Measurements from ENCODE around the gene ZSWIM1. TPM values are rescaled to one million over a fixed set of nuclear protein-coding genes. Genes with fewer than 3 reads are reported as not detected.
A peak's percentile ranks its signal among the peaks of the same experiment; 100 is the strongest.

ZSWIM1 gene
- 10 to 100 TPM; 10.8 to 11.9 (median 10.9) TPM for total RNA-seq

- H3K9me3 Mint-ChIP-seq: no peaks in the 10 kb centered on the region
- H3K27me3 Mint-ChIP-seq (ENCODE audit: low read depth): no peaks in the 10 kb centered on the region
- peaks cover 19% of the 10 kb centered on the region for H3K36me3 Mint-ChIP-seq (ENCODE audit: insufficient read depth)
- ATAC-seq (peak; percentile 99), DNase-seq (peak; percentile 98)
- H3K4me1 Mint-ChIP-seq (ENCODE audit: low read depth): peaks cover 40% of the 10 kb centered on the region
- H3K4me3 Mint-ChIP-seq: peak within 1 kb of the TSS; percentile 89
These were observed at the start of gene ZSWIM1 for GRCh38 chr20:45880988-45881788. Gene ZSWIM1 (plus strand): TSS chr20:45881227. CDS start chr20:45882593, 1,366 bp downstream.

- Mint-ChIP-seq H3K4me1 (ENCODE audit: low read depth) (peaks cover 6% of the 10 kb centered on the region), H3K4me3 (peak overlapping the region; percentile 80), H3K36me3 (ENCODE audit: insufficient read depth) (no peaks in the 10 kb centered on the region), H3K27me3 (ENCODE audit: low read depth) (no peaks in the 10 kb centered on the region), H3K9me3 (no peaks in the 10 kb centered on the region)
- no peak for ATAC-seq
- no peak for DNase-seq
These were observed 48.4 kb upstream of the ZSWIM1 start for GRCh38 chr20:45832619-45833018.

GRCh38 chr20:45833030-45833882, 47.8 kb upstream of the ZSWIM1 start, which contains the start of gene SNX21:
Gene SNX21 (plus strand): TSS chr20:45833799. CDS start chr20:45833920, 121 bp downstream.
- ATAC-seq: peak; percentile 70 to 81
- H3K36me3 Mint-ChIP-seq (ENCODE audit: insufficient read depth): no peaks in the 10 kb centered on the region
- H3K4me3 Mint-ChIP-seq: peak within 1 kb of the TSS; percentile 80
- no peaks in the 10 kb centered on the region for H3K27me3 Mint-ChIP-seq (ENCODE audit: low read depth)
- peaks cover 6% of the 10 kb centered on the region for H3K4me1 Mint-ChIP-seq (ENCODE audit: low read depth)
- no peak for DNase-seq
- H3K9me3 Mint-ChIP-seq: no peaks in the 10 kb centered on the region

- Mint-ChIP-seq H3K9me3 (no peaks in the 10 kb centered on the region), H3K4me3 (peak overlapping the region; percentile 80), H3K4me1 (ENCODE audit: low read depth) (peaks cover 6% of the 10 kb centered on the region), H3K36me3 (ENCODE audit: insufficient read depth) (no peaks in the 10 kb centered on the region), H3K27me3 (ENCODE audit: low read depth) (no peaks in the 10 kb centered on the region)
- DNase-seq (peak; percentile 48), ATAC-seq (peak; percentile 79 to 81)
These were observed 46.9 kb upstream of the ZSWIM1 start for GRCh38 chr20:45833883-45834796.

- no peak for DNase-seq
- Mint-ChIP-seq H3K4me1 (ENCODE audit: low read depth) (peaks cover 6% of the 10 kb centered on the region), H3K9me3 (no peaks in the 10 kb centered on the region), H3K36me3 (ENCODE audit: insufficient read depth) (no peaks in the 10 kb centered on the region), H3K27me3 (ENCODE audit: low read depth) (no peaks in the 10 kb centered on the region), H3K4me3 (peak overlapping the region; percentile 57)
- ATAC-seq: no peak
These were observed 46.2 kb upstream of the ZSWIM1 start for GRCh38 chr20:45834797-45835161.

- ATAC-seq (no peak), DNase-seq (no peak)
- Mint-ChIP-seq H3K4me1 (ENCODE audit: low read depth) (peaks cover 6% of the 10 kb centered on the region), H3K36me3 (ENCODE audit: insufficient read depth) (no peaks in the 10 kb centered on the region), H3K27me3 (ENCODE audit: low read depth) (no peaks in the 10 kb centered on the region), H3K4me3 (no peak overlapping the region), H3K9me3 (no peaks in the 10 kb centered on the region)
These were observed 45.7 kb upstream of the ZSWIM1 start for GRCh38 chr20:45835329-45835765.

GRCh38 chr20:45835825-45836224, 45.2 kb upstream of the ZSWIM1 start:
- Mint-ChIP-seq H3K4me3 (no peak overlapping the region), H3K36me3 (ENCODE audit: insufficient read depth) (no peaks in the 10 kb centered on the region), H3K9me3 (no peaks in the 10 kb centered on the region), H3K4me1 (ENCODE audit: low read depth) (peaks cover 6% of the 10 kb centered on the region), H3K27me3 (ENCODE audit: low read depth) (no peaks in the 10 kb centered on the region)
- DNase-seq (no peak), ATAC-seq (no peak)

- H3K4me1 Mint-ChIP-seq (ENCODE audit: low read depth): peaks cover 6% of the 10 kb centered on the region
- ATAC-seq (no peak), DNase-seq (no peak)
- H3K27me3 Mint-ChIP-seq (ENCODE audit: low read depth): no peaks in the 10 kb centered on the region
- no peaks in the 10 kb centered on the region for H3K9me3 Mint-ChIP-seq
- no peak overlapping the region for H3K4me3 Mint-ChIP-seq
- no peaks in the 10 kb centered on the region for H3K36me3 Mint-ChIP-seq (ENCODE audit: insufficient read depth)
These were observed 44.2 kb upstream of the ZSWIM1 start for GRCh38 chr20:45836841-45837240.

GRCh38 chr20:45840700-45841198, 40.3 kb upstream of the ZSWIM1 start:
- H3K4me3 Mint-ChIP-seq: no peak overlapping the region
- no peak for ATAC-seq
- no peaks in the 10 kb centered on the region for H3K27me3 Mint-ChIP-seq (ENCODE audit: low read depth)

GRCh38 chr20:45841407-45842129, 39.5 kb upstream of the ZSWIM1 start:
- no peak for DNase-seq
- peaks cover 16% of the 10 kb centered on the region for H3K36me3 Mint-ChIP-seq (ENCODE audit: insufficient read depth)
- no peak overlapping the region for H3K4me3 Mint-ChIP-seq
- no peaks in the 10 kb centered on the region for H3K27me3 Mint-ChIP-seq (ENCODE audit: low read depth)
- no peaks in the 10 kb centered on the region for H3K9me3 Mint-ChIP-seq
- H3K4me1 Mint-ChIP-seq (ENCODE audit: low read depth): peaks cover 3% of the 10 kb centered on the region
- no peak for ATAC-seq

More at GRCh38 chr20:45840700-45841198, 40.3 kb upstream of the ZSWIM1 start:
- DNase-seq: no peak
- peaks cover 9% of the 10 kb centered on the region for H3K36me3 Mint-ChIP-seq (ENCODE audit: insufficient read depth)
- H3K9me3 Mint-ChIP-seq: no peaks in the 10 kb centered on the region
- H3K4me1 Mint-ChIP-seq (ENCODE audit: low read depth): peaks cover 3% of the 10 kb centered on the region

- ATAC-seq: no peak
- Mint-ChIP-seq H3K9me3 (no peaks in the 10 kb centered on the region), H3K4me1 (ENCODE audit: low read depth) (peaks cover 3% of the 10 kb centered on the region), H3K36me3 (ENCODE audit: insufficient read depth) (peaks cover 16% of the 10 kb centered on the region), H3K27me3 (ENCODE audit: low read depth) (no peaks in the 10 kb centered on the region), H3K4me3 (no peak overlapping the region)
- no peak for DNase-seq
These were observed 38.7 kb upstream of the ZSWIM1 start for GRCh38 chr20:45842169-45842812.

- no peak for DNase-seq
- peaks cover 3% of the 10 kb centered on the region for H3K4me1 Mint-ChIP-seq (ENCODE audit: low read depth)
- H3K4me3 Mint-ChIP-seq: no peak overlapping the region
- peaks cover 16% of the 10 kb centered on the region for H3K36me3 Mint-ChIP-seq (ENCODE audit: insufficient read depth)
- no peaks in the 10 kb centered on the region for H3K27me3 Mint-ChIP-seq (ENCODE audit: low read depth)
- no peaks in the 10 kb centered on the region for H3K9me3 Mint-ChIP-seq
- ATAC-seq: no peak
These were observed 37.5 kb upstream of the ZSWIM1 start for GRCh38 chr20:45843506-45843905.

- no peak for ATAC-seq
- peaks cover 25% of the 10 kb centered on the region for H3K36me3 Mint-ChIP-seq (ENCODE audit: insufficient read depth)
- no peak for DNase-seq
- no peak overlapping the region for H3K4me3 Mint-ChIP-seq
- H3K27me3 Mint-ChIP-seq (ENCODE audit: low read depth): no peaks in the 10 kb centered on the region
- no peaks in the 10 kb centered on the region for H3K9me3 Mint-ChIP-seq
- H3K4me1 Mint-ChIP-seq (ENCODE audit: low read depth): peaks cover 3% of the 10 kb centered on the region
These were observed 35.6 kb upstream of the ZSWIM1 start for GRCh38 chr20:45845452-45845851.
